Activated naive CD8-positive, alpha-beta T cell (primary cell): ENCODE results near the gene MBTPS1.

ENCODE experiments used
- H3K27ac Mint-ChIP-seq: one replicate; pipeline ENCODE4 v1.8.0; 2021; ENCODE audit warnings: mixed read lengths
- H3K27me3 Mint-ChIP-seq: one replicate; pipeline ENCODE4 v1.8.0; 2021; ENCODE audit warnings: mixed read lengths
- H3K36me3 Mint-ChIP-seq: one replicate; pipeline ENCODE4 v1.8.0; 2021; ENCODE audit warnings: mixed read lengths
- H3K4me1 Mint-ChIP-seq: one replicate; pipeline ENCODE4 v1.8.0; 2021; ENCODE audit warnings: low read depth, mixed read lengths
- H3K4me3 Mint-ChIP-seq: one replicate; pipeline ENCODE4 v1.8.0; 2021; ENCODE audit warnings: mild to moderate bottlenecking, mixed read lengths
- H3K9me3 Mint-ChIP-seq: one replicate; pipeline ENCODE4 v1.8.0; 2021; ENCODE audit warnings: low read depth, mixed read lengths

The MBTPS1 gene

DNA sequence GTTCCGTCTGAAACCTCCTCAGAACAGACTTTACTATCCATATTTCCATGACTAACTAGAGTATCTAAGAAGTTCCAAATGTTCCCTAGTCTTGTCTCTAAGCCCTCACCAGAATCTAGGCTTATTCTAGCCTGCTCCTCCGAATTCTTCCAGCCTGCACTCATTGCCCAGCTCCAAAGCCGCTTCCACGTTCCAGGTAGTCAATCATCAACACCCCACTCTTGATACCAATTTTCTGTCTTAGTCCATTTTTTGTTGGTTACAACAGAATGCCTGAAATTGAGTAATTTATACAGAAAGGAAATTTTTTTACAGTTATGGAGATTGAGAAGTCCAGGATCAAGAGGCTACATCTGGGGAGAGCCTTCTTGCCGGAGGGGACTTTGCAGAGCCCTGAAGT is 95.3 kb downstream of the MBTPS1 start:
- Mint-ChIP-seq H3K27ac (no peak overlapping the region), H3K9me3 (peaks cover 4% of the 10 kb centered on the region), H3K4me3 (no peak overlapping the region), H3K36me3 (peaks cover 4% of the 10 kb centered on the region), H3K4me1 (no peaks in the 10 kb centered on the region), H3K27me3 (peaks cover 9% of the 10 kb centered on the region)

DNA sequence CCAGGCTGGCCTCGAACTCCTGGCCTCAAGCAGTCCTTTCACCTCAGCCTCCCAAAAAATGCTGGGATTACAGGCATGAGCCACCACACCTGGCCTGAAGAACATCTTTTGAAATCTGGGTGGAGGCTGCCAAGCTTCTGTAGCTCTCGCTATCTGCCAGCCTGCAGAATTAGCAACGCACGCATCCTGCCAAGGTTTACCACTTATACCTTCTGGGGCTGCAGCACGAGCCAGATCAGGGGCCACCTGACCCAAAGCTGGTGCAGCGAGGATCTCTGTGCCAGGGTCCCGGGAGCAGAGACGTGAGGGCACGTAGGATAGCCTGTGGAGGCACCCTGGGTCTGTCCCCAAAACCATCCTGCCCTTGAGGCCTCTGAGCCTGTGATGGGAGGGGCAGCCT is 96.4 kb downstream of the MBTPS1 start:
- H3K27ac Mint-ChIP-seq = no peak overlapping the region
- H3K27me3 Mint-ChIP-seq = peaks cover 7% of the 10 kb centered on the region
- peaks cover 4% of the 10 kb centered on the region for H3K9me3 Mint-ChIP-seq
- no peaks in the 10 kb centered on the region for H3K4me1 Mint-ChIP-seq
- H3K36me3 Mint-ChIP-seq = peaks cover 4% of the 10 kb centered on the region
- no peak overlapping the region for H3K4me3 Mint-ChIP-seq

DNA sequence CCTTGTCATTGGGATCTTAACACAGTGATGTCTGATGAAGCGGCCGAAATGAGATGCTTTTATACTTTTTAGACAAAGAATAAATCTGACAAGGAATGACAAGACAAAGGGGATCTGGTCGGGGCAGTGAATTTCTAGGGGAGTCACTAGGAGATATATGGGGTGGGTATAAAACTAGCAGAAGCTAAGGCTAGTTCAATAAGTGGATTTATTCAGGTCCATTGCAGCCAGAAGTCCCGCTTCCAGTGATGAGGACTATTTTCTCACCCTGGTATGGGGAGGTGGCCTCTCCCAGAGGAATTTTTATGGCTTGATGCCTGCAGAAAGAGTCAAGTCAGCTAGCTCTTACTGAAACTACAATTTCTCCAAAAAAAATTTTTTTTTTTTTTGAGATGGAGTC is 98.0 kb downstream of the MBTPS1 start:
- Mint-ChIP-seq H3K36me3 (peaks cover 4% of the 10 kb centered on the region), H3K27ac (no peak overlapping the region), H3K27me3 (peaks cover 7% of the 10 kb centered on the region), H3K4me1 (peaks cover 3% of the 10 kb centered on the region), H3K9me3 (peaks cover 4% of the 10 kb centered on the region), H3K4me3 (no peak overlapping the region)

DNA sequence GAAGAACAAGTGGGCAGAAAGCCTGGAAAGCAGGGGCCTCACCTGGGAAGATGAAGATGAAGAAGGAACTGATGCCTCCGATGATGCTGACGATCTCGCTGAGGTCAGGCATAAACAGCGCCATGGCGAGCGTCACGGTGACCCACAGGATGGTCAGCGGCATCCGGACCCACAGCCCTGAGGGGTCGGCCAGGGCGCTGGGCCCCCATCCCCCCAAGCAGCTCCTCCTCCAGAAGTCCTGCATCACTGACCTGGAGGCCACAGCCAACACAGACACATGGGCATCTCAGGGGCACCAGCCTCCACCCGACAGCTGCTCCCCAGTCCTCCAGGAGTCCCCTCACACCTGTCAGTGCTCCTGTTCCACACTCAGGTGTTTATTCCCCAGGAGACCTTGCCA is 100.3 kb downstream of the MBTPS1 start:
- Mint-ChIP-seq H3K27me3 (peaks cover 3% of the 10 kb centered on the region), H3K4me3 (no peak overlapping the region), H3K36me3 (peaks cover 2% of the 10 kb centered on the region), H3K9me3 (peaks cover 2% of the 10 kb centered on the region), H3K27ac (no peak overlapping the region), H3K4me1 (peaks cover 3% of the 10 kb centered on the region)

DNA sequence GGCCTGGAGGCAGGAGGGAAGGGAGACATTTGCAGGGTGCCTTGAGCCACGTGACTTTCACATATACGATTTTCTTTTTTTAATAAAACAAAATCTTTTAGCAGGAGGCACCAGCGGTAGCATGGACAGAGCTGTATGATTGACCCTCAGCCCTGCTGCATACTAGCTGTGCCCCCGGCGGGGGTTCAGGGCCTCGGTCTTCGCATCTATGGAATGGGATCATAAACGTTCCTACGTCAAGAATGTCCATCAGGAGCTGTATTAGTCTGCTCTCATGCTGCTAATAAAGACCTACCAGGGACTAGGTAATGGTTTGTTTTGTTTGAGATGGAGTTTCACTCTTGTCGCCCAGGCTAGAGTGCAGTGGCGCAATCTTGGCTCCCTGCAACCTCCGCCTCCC is 101.3 kb downstream of the MBTPS1 start:
- H3K9me3 Mint-ChIP-seq = no peaks in the 10 kb centered on the region
- H3K27me3 Mint-ChIP-seq = peaks cover 1% of the 10 kb centered on the region
- peaks cover 3% of the 10 kb centered on the region for H3K4me1 Mint-ChIP-seq
- no peaks in the 10 kb centered on the region for H3K36me3 Mint-ChIP-seq
- no peak overlapping the region for H3K4me3 Mint-ChIP-seq
- no peak overlapping the region for H3K27ac Mint-ChIP-seq

DNA sequence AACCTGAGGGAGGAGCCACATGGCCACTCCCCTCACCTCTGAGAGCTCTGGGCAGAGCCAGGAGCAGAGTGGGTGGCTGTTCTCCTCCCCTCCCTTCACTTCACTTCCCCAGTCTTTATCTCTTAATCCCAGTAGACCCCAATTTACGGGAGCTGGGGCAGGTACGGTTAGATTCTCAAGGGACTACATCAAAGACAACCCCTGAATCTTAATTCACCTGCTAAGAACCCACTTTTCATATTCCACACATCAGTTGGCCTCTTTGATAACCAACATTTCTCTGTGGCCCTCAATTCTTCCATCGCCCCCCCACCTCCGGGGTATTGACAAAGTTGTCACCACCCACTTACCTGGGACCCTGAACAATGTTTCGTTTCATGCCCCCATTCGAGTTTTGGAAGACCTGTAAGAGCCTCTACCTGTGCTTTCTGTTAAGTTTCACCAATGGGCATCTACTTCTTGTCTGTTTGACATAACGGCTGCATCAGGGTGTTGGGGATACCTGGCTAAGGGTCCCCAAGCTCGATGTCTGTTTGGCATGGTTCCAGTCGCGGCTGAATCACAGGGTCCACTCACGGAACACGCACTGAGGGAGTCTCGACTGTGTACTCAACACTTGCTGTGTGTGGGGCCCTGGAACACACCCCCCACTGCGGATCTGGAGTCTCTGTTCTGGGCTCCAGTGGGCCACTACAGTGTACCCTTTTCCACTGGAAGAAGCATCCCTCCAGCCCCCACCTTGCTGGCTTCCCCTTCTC is 102.0 kb downstream of the MBTPS1 start:
- H3K4me3 Mint-ChIP-seq = peak overlapping the region; percentile 17
- H3K27me3 Mint-ChIP-seq = peaks cover 1% of the 10 kb centered on the region

DNA sequence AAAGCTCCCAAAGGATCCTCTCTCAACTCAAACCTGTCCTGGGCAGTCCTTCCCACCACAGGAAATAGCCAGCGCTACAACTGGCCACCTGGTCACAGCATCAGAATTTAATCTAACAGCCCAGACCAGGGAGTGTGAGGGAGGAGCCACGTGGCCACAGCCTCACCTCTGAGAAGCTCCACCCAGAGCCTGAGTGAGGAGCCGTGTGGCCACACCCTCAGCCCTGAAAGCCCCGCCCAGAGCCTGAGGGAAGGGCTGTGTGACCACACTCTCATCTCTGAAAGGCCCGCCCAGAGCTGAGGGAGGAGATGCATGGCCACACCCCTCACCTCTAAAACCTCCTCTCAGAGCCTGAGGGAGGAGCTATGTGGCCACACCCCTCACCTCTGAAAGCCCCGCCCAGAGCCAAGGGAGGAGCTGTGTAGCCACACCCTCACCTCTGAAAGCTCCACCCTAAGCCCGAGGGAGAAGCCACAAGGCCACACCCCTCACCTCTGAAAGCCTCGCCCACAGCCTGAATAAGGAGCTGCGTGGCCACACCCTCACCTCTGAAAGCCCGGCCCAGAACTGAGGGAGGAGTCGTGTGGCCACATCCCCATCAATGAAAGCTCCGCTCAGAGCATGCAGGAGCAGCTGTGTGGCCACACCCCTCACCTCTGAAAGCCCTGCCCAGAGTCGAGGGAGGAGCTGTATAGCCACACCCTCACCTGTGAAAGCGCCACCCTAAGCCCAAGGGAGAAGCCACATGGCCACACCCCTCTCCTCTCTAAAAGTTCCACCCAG is 102.8 kb downstream of the MBTPS1 start:
- Mint-ChIP-seq H3K27me3 (no peaks in the 10 kb centered on the region), H3K9me3 (no peaks in the 10 kb centered on the region), H3K4me3 (peak overlapping the region; percentile 17), H3K4me1 (peaks cover 3% of the 10 kb centered on the region), H3K36me3 (no peaks in the 10 kb centered on the region), H3K27ac (no peak overlapping the region)

More for the DNA sequence above, 102.0 kb downstream of the MBTPS1 start:
- Mint-ChIP-seq H3K27ac (no peak overlapping the region), H3K9me3 (no peaks in the 10 kb centered on the region), H3K36me3 (no peaks in the 10 kb centered on the region), H3K4me1 (peaks cover 3% of the 10 kb centered on the region)

DNA sequence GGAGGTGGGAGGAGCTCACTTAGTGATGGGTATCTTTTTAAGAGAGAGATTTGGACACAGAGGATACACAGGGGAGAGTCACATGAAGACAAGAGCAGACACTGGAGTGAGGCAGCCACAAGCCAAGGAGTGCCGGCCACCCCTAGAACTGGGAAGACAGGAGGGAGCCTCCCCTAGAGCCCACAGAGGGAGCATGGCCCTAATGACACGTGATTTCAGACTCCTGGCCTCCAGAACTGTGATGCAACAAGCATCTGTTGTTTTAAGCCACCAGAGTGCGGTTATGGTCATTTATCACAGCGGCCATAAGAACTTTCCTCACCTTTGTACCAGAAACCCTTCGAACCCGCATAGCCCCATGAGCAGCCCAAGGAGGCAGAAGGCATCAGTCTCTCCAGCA is 107.5 kb downstream of the MBTPS1 start:
- no peaks in the 10 kb centered on the region for H3K4me1 Mint-ChIP-seq
- no peaks in the 10 kb centered on the region for H3K27me3 Mint-ChIP-seq
- H3K36me3 Mint-ChIP-seq = no peaks in the 10 kb centered on the region
- H3K4me3 Mint-ChIP-seq = no peak overlapping the region
- no peaks in the 10 kb centered on the region for H3K9me3 Mint-ChIP-seq
- no peak overlapping the region for H3K27ac Mint-ChIP-seq

DNA sequence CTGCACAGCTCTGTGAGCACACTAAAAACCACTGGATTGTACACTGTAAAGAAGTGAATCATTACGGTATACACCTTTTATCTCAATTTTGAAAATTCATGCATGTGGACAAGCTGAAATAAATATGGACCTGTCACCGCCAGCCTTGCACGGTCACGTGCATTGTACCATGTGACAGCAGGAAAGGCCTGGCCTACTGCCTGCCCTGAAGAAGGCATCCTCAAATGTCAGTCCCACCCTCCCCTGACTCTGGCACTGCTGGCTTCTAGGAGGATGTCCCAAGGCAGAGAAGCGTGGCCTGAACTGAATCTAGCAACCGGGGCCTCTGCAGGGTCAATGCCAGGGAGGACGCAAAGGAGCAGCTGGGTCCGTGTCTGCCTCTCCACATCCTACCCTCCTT is 108.8 kb downstream of the MBTPS1 start:
- no peaks in the 10 kb centered on the region for H3K9me3 Mint-ChIP-seq
- no peak overlapping the region for H3K4me3 Mint-ChIP-seq
- H3K36me3 Mint-ChIP-seq = no peaks in the 10 kb centered on the region
- H3K27ac Mint-ChIP-seq = no peak overlapping the region
- no peaks in the 10 kb centered on the region for H3K27me3 Mint-ChIP-seq
- H3K4me1 Mint-ChIP-seq = no peaks in the 10 kb centered on the region

DNA sequence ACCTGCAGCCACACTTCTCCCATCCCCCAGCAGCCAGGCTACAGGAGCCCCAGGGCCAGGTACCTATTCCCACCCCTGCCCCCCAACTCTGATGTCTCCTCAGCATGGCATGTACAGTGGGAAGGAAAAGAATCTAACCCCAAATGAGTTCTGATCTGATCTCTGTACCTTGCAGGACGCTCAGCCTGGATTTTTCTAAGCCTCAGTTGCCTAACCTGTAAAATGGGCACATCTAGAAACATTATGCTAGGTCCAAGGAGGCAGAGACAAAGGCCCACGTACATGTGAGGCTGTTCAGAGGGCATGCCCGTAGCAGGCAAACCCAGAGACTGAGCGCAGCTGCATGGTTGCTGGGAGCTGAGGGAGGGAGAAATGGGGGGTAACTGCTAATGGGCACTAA is 109.2 kb downstream of the MBTPS1 start:
- Mint-ChIP-seq H3K9me3 (no peaks in the 10 kb centered on the region), H3K27ac (no peak overlapping the region), H3K4me3 (no peak overlapping the region), H3K36me3 (no peaks in the 10 kb centered on the region), H3K27me3 (no peaks in the 10 kb centered on the region), H3K4me1 (no peaks in the 10 kb centered on the region)

DNA sequence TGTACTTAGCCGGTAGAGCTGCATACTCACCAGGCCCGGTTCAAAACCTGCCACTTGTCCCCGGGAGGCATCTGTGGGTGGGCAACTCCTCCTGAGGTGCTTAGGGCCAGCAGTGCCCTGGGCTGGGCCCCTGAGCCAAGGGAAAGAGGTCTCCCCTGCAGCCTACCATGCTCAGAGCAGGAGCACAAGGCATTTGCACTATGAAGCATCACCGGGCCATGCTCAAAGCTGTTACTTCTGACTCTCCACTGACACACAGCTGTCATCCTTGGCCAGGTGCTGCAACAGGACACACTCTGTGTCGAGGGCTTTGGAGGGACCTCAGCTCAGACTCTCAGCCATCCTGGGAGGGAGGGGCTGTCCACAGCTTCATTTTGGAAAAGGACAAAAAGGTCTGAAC is 111.4 kb downstream of the MBTPS1 start:
- H3K4me3 Mint-ChIP-seq = no peak overlapping the region
- H3K9me3 Mint-ChIP-seq = no peaks in the 10 kb centered on the region
- H3K27me3 Mint-ChIP-seq = no peaks in the 10 kb centered on the region
- H3K36me3 Mint-ChIP-seq = no peaks in the 10 kb centered on the region
- H3K27ac Mint-ChIP-seq = no peak overlapping the region
- H3K4me1 Mint-ChIP-seq = no peaks in the 10 kb centered on the region

DNA sequence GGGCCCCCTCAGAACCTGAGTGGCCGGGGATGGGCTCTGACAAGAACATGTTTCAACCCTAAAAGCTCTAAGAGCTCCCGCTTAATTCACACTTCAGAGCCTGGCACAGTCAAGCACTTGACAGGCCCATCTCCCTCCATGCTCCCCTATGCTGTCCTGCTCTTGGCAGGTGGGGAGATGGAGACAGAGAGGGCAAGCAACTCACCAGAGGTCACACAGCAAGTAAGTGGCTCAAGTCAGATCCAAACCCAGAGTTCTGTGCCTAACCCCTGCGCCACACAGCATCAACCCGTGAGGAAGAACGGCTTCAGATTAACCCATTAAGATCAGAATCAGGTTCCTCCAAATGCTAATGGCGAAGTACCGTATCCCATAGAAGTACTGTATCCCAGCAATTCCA is 112.3 kb downstream of the MBTPS1 start:
- no peaks in the 10 kb centered on the region for H3K9me3 Mint-ChIP-seq
- H3K27ac Mint-ChIP-seq = no peak overlapping the region
- H3K4me1 Mint-ChIP-seq = no peaks in the 10 kb centered on the region
- no peak overlapping the region for H3K4me3 Mint-ChIP-seq
- no peaks in the 10 kb centered on the region for H3K27me3 Mint-ChIP-seq
- no peaks in the 10 kb centered on the region for H3K36me3 Mint-ChIP-seq
